Activated naive CD4-positive, alpha-beta T cell treated with anti-CD3 and anti-CD28 coated beads for 36 hours (primary cell): Measurements from ENCODE around the gene ZNF626. TPM values are rescaled to one million over a fixed set of nuclear protein-coding genes. Genes with fewer than 3 reads are reported as not detected.
"Not testable (repeated sequence)": the region's sequence is repeated elsewhere in the genome, so short reads cannot be mapped to it uniquely, and the experiment has no call there.

ENCODE experiments used
- CTCF ChIA-PET: fragments of 350-600 bp; sonication (Branson Sonifier 250); formaldehyde crosslinking; loops from one replicate; lab custom pipeline; 2021; ENCODE audit warnings: antibody characterized with exemption; lab: Charles Lee
- DNase-seq: peaks from one replicate; pipeline ENCODE4 v3.0.0-alpha.2; 2020
- H3K27ac Mint-ChIP-seq: one replicate; pipeline ENCODE4 v1.8.0; 2021; ENCODE audit warnings: mild to moderate bottlenecking, mixed read lengths
- H3K27me3 Mint-ChIP-seq: one replicate; pipeline ENCODE4 v1.8.0; 2021; ENCODE audit warnings: low read depth, mixed read lengths
- H3K36me3 Mint-ChIP-seq: one replicate; pipeline ENCODE4 v1.8.0; 2021; ENCODE audit warnings: low read depth, mixed read lengths
- H3K4me1 Mint-ChIP-seq: one replicate; pipeline ENCODE4 v1.8.0; 2021; ENCODE audit warnings: low read depth, mixed read lengths
- H3K4me3 Mint-ChIP-seq: one replicate; pipeline ENCODE4 v1.8.0; 2021; ENCODE audit warnings: mild to moderate bottlenecking, moderate library complexity, mixed read lengths
- H3K9me3 Mint-ChIP-seq: one replicate; pipeline ENCODE4 v1.8.0; 2021; ENCODE audit warnings: mixed read lengths
- intact Hi-C: fragments of 100-400 bp; cut with micrococcal nuclease; formaldehyde crosslinking; loops from one replicate; pipeline ENCODE4 v1.15.1; 2023
- total RNA-seq, 2 experiments: library from RNA; stranded (reverse); gene quantifications; one replicate each; pipeline ENCODE4 v1.2.3, GENCODE V29; 2021

Gene ZNF626
- total RNA-seq, 2 experiments from 2014 or later = 8.2 to 9.8 TPM

DNA sequence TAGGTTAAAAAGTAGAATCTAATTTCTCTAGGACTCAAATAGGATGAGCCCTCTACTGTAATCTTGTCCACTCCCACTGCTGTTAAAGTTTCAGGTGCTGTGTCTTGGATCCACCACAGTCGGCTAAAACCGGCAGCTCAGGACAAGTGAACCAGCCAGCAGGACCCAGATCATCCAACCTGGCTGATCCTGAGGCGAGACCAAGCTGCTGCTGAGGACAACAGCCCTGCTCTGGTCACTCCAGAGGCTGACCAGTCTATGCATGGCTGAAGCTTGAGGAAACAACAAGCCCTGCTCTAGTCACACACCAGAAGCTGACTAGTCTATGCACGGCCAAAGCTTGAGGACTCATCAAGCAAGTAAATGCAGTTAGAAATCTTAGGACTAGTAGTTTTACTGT lies 46.4 kb downstream of the ZNF626 start:
- intact Hi-C loops, H3K4me1 Mint-ChIP-seq, H3K27ac Mint-ChIP-seq, CTCF ChIA-PET, H3K4me3 Mint-ChIP-seq, H3K27me3 Mint-ChIP-seq, DNase-seq: not testable (repeated sequence)
- Mint-ChIP-seq H3K9me3 (peaks cover 39% of the 10 kb centered on the region), H3K36me3 (peaks cover 11% of the 10 kb centered on the region)

DNA sequence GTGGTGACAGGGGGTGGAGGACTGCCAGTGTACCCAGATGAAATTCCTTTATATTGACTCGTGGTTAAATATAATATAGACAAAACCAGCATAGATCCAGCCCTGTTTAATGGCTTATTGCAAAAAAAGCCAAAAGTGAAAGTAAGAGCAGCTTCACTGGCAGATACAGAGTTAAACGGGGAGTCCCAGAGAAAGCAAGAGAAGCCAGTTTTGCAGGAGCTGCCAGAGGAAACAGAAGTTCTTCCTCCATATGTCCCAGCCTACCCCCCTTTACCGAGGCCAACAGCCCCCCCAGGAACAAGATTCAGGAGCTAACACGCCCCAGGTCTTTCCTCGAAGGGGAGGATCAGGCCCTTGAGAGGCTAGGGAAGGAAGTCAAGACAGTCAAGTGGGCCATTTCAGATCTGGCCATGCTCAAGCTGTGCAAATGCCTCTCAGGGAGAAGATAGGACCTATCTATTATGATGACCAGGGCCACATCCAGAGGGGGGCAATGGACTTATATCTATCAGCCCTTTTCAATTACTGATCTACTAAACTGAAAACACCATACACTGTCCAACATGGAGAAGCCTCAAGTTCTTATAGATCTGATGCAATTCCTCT lies 48.6 kb downstream of the ZNF626 start:
- H3K27me3 Mint-ChIP-seq = no peaks in the 10 kb centered on the region
- intact Hi-C loops = no loop called here
- no peak overlapping the region for H3K27ac Mint-ChIP-seq
- H3K9me3 Mint-ChIP-seq = peaks cover 36% of the 10 kb centered on the region
- H3K36me3 Mint-ChIP-seq = peaks cover 12% of the 10 kb centered on the region
- no peak overlapping the region for H3K4me3 Mint-ChIP-seq
- DNase-seq = no peak
- CTCF ChIA-PET = no interaction called here
- H3K4me1 Mint-ChIP-seq = peaks cover 7% of the 10 kb centered on the region

DNA sequence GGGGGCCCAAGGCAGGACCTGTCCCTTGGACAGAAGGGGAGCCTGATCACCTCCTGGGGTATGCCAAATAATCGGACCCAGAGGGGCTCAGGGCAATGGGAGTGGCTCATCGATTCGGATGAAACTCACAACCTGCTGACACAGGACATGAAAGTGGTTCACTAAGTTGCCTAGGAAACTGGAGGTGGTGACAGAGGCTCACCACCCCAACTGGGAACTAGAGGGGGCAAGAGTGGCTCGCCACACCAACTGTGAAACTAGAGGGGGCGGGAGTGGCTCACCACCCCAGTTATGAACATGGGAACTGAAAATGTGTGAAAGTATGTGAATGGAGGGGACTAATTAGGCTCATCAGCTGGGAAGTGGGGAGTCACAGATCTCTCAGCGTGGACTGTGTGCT lies 49.5 kb downstream of the ZNF626 start:
- no peak for DNase-seq
- Mint-ChIP-seq H3K27me3 (no peaks in the 10 kb centered on the region), H3K4me1 (peaks cover 7% of the 10 kb centered on the region), H3K4me3 (no peak overlapping the region), H3K9me3 (peaks cover 33% of the 10 kb centered on the region), H3K27ac (no peak overlapping the region), H3K36me3 (peaks cover 12% of the 10 kb centered on the region)
- CTCF ChIA-PET = no interaction called here
- intact Hi-C loops = no loop called here

DNA sequence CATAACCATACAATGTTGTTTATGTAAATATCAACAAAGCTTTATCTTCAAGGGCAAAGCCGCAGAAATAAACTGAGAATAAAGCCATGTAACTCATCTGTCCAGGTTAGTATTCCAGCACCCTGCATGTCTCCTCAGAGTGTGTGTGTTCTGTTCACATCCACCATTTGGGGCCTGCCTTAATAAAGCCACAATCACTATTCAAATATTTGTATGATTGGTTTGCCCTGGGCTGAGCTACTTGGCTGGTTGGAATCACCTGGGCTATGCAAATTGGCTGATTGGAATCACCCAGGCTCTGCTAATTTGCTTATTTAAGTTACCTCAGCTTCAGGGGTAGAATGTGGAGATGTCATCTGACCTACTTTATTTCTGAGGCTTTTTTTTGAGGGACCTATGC lies 53.4 kb downstream of the ZNF626 start:
- no peak for DNase-seq
- intact Hi-C loops = no loop called here
- CTCF ChIA-PET = no interaction called here
- Mint-ChIP-seq H3K4me1 (peaks cover 7% of the 10 kb centered on the region), H3K27ac (no peak overlapping the region), H3K27me3 (no peaks in the 10 kb centered on the region), H3K9me3 (peaks cover 20% of the 10 kb centered on the region), H3K36me3 (peaks cover 7% of the 10 kb centered on the region), H3K4me3 (no peak overlapping the region)

Other genes with a start within 250 kb of the ZNF626 start
- 1 to 10 TPM; 7.9 to 9.4 TPM for gene ZNF737, start 95.8 kb downstream of the ZNF626 start, total RNA-seq
- gene ZNF66, start 114.7 kb upstream of the ZNF626 start, total RNA-seq = 1 to 10 TPM; 3.9 to 4.9 TPM